GM19240 (cell line): Measurements from ENCODE around the gene S100A1.
"Not testable (repeated sequence)": the region's sequence is repeated elsewhere in the genome, so short reads cannot be mapped to it uniquely, and the experiment has no call there.

Experiments
- DNase-seq: peaks from one replicate; pipeline ENCODE4 v3.0.0; 2011; ENCODE audit warnings: low spot score; ENCODE audit not compliant: insufficient read length

Gene S100A1

DNA sequence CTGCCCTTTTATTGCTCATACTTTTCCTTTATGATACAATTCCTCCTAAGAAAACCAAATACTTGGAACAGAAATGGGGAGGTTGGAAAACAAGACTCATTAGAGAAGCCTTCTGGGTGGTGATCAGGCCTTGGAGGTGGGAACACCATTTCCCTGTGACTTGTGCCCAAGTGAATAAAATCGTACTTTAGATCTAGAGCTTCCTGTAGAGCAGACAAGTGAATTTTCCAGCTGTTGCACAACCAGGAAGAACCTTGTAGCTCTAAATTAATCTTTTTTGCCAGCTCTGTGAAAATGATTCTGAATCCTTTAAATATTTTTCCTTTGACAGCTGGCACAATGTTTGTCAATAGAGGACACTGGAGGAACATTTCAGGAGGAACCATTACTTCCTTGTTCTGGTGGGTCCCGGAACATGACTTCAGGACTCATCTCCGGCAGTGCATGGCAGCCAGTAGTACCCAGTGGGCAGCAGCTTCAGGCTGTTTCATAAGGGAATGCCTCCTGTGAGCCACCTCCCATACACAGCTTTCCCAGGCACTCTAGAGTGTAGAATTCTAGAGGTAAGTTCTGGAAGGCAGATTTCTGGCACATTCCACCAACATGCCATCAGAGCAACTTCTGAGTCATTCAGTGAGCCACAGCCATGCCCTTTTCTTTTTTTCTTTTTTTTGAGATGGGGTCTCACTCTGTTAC, 24.7 kb downstream of the S100A1 start:
- no peak for DNase-seq

DNA sequence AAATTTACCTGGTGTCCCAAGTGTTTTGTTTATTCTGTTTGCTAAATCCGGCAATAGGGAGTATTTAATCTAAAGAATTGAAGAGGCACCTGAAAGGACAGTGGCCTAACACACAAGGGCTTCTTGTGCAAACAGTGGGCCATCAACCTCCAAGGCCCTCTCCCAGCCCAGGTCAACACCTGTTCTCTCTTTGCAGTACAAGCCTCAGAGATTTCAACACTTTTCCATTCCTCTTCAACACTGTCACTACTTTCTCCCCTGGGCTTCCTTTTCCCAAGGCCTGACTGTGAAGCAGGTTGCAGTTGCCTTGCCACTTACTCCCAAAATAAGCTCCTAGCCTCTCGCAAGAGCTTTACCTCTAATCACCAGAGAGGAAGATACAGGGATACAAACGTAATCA, 27.1 kb downstream of the S100A1 start:
- no peak for DNase-seq

DNA sequence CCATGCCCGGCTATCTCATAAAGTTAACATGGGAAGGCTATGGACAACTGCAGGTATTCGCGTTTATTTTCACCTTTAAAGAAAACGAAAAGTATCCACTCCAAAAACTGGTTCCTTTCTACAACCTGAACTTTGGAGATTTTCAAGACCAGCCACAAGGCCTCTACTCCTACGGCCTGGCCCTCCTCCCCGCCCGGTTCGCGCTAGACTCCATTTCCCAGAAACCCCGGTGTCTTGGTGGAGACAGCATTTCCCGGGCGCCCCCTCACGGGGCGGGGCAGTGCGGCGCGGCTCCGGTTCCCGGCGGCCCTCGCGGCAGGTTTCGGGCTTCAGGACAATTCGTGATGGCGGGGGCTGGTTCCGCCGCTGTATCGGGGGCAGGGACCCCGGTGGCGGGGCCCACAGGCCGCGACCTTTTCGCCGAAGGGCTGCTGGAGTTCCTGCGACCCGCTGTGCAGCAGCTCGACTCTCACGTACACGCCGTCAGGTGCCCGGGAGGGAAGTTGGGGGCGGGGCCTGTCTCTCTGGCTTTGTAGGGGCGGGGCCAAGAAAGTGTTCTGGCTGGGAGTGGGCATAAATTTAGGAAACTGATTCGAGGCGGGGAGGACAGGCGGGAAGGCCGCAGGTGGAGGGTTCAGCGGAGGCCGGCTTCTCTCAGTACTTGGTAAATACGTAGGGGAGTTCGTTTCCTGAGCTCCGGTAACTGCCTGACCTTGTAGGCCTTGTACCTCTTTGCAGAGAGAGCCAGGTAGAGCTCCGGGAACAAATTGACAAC, 30.4 kb downstream of the S100A1 start, which contains the start of gene SNAPIN:
TSS of gene SNAPIN (plus strand) at position 304 of the 775 bp plus-strand sequence. CDS start at position 345, 41 bp downstream.
- DNase-seq: peak; percentile 90

DNA sequence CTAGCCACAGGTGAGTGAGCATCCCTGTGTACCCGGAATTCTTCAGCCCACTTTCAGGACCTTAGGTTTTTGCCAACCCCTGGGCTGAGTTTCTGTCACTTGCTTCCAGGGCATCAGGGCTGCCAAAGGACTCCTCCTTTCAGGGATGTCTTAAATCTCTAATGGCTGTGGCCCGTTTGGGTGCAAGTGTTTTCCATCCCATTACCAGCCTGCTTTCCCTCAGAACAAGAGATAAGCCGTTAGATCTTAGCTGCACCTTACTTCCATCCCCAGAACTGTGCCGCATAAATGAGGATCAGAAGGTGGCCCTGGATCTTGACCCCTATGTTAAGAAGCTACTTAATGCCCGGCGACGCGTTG, 30.9 kb downstream of the S100A1 start:
- DNase-seq: no peak

DNA sequence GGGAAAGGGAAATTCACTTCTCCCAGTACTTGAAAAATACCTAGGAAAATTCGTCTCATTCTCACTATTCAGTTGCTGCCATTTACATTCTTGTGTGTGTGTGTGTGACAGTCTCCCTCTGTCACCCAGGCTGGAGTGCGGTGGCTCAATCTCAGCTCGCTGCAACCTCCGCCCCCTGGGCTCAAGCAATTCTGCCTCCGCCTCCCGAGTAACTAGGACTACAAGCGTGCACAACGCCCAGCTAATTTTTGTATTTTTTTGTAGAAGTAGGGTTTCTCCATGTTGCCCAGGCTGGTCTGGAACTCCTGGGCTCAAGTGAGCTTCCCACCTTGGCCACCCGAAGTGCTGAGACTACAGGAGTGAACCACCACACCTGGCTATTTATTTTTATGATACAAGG, 31.4 kb downstream of the S100A1 start:
- no peak for DNase-seq

DNA sequence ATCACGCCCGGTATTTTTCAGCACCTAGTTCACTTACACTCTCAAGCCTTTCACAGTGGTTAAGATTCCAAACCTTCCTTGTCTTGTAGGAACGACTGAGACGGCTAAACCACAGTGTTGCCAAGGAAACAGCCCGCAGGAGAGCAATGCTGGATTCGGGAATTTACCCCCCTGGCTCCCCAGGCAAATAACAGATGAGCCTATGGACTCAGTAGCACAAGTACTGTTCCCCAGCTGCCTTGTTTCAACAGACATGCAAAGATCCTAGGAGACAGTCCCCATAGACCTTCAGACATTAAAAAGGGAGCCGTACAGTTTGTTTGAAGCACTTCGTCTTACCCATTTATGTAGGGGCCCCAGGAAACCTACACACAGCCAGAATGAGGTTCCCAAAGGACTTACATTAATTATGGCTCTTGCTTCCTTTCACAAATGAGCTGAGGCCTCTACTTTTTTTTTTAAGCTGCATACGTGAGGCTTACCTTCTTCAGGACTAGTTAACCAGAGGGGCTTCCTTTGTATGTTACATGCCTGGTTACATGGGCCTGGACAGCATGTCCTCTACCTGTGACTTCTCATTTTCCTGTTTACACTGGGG, 33.0 kb downstream of the S100A1 start:
- no peak for DNase-seq

DNA sequence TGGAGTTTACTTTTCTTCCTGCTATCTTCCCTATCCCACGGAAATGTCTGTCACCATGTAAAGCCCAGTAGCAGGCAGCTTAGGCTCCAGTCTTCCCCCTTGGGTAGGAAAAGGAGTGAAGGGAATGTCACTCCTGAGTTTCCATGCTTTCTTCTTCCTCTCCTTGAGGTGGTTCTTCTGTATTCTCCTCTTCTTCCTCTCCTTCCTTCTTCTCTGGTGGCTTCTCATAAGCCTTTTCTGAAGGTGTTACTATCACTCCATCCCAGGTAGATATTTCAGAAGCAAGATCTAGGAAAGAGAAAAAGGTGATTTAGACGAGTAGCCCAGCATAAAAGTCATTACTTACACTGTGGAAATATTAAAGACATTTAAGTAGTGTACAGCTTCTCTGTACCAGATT, 34.0 kb downstream of the S100A1 start:
- DNase-seq: no peak

DNA sequence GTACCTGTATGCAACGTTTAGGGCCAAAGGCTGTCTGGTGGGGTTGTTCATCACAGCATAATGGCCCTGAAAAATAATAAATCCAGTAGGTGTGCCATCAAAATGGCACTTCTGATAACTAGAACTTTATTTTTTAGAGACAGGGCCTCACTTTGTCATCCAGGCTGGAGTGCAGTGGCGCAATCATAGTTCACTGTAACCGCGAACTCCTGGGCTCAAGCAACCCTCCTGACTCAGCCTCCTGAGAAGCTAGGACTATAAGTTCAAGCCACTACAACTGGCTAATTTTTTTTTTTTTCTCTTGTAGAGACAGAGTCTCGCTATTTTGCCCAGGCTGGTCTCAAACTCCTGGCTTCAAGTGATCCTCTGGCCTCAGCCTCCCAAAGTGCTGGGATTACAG, 35.0 kb downstream of the S100A1 start:
- DNase-seq: no peak

DNA sequence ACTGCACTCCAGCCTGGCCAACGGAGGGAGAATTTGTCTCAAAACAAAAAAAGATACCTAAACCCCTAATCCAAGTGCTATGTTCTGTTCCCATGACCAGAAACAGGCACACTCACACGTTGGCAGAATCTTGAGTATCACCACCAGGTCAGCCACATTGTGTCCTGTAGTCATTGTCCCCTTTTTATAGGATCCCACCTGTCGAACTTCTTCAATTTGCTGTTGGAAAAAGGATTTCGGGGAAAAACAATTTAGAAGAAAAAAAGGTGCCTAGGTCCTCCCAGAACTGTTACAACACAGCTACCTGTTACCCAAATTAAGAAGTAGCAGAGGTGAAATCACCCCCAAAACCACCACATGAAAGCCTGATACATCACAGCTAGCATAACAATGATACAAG, 39.2 kb downstream of the S100A1 start:
- DNase-seq: no peak

DNA sequence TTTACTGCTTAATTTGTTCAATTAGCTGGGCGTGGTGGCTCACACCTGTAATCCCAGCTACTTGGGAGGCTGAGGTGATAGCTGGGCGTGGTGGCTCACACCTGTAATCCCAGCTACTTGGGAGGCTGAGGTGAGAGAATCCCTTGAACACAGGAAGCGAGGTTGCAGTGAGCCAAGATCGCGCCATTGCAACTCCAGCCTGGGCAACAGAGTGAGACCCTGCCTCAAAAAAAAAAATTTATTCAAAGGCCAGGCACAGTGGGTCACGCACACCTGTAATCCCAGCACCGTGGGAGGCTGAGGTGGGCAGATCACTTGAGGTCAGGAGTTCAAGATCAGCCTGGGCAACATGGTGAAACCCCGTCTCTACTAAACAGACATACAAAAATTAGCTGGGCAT, 40.4 kb downstream of the S100A1 start:
- DNase-seq: not testable (repeated sequence)

DNA sequence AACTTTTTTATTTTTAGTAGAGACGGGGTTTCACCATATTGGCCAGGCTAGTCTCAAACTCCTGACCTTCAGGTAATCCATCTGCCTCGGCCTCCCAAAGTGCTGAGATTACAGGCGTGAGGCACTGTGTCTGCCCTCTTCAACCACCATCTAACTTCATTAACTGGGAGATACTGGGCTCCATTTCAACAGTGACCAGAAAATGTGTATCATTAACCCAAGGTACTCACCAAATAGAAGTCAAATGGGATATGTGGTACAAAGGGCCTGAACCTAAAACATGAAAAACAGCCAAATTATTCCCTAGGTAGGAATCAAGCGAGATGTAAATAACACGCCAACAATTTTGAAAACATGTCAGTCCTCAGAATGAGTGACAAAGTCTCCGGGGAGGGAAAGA, 41.4 kb downstream of the S100A1 start:
- no peak for DNase-seq

DNA sequence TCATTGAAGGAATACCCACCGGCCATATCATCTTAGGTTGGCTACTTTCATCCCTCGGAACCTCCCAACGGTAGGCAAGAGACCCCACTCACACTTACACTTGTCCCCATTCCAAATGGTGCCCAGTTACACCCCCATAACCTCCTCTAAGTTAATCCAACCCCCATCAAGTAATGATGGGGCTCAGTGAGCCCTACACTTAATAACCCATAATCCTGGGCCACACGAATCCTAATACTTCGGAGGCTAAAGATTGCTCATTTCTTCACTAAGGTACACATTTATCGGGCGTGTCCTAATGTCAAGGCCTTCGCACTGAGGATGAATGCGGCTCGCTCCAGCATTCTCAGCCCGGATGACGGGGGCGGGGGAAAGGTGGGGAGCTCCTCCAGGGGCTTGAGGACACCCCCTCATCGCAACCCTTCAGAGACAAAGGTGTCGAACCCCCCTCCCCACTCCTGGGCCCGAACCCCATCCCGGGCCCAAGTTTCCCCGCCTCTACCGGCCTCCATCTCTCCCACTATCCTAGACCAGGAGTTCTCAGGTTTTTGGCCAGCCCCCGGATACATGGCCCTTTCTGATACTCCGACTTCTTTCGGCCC, 42.1 kb downstream of the S100A1 start:
- DNase-seq: no peak

DNA sequence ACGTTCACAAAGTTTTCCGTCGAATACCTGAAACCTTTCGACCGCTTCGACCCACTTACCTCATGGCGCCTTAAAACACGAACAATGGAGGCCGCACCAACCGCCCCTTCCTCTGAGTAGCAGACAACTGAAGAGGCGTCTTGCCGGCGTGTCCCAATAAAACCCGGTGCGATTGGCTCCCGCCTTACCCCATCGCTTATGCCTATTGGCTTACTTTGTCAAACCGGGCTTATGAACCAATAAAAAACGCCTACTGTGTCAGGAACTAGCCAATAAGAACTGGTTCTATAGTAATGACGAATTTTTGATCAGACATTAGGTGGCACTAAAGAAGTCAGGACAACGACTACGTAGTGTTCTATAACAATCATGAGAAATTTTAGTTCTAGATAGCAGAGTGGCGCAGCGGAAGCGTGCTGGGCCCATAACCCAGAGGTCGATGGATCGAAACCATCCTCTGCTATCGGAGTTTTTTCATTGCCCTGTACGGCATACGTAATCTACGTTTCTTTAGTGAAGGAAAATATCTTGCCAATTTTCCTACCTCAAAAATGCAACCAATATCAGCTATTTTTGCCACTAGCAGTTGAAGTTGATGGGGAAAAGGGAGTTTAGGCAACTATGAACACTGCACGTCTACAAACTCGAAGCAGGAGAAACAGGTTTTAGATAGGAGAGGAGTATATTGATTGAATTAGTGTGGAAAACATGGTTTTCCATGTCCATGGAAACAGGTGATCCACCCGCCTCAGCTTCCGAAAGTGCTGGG, 42.8 kb downstream of the S100A1 start, which contains the start of gene ILF2:
TSS of gene ILF2 (minus strand) at position 135 of the 769 bp plus-strand sequence. CDS start at position 64, 71 bp downstream.
- peak; percentile 92 for DNase-seq

DNA sequence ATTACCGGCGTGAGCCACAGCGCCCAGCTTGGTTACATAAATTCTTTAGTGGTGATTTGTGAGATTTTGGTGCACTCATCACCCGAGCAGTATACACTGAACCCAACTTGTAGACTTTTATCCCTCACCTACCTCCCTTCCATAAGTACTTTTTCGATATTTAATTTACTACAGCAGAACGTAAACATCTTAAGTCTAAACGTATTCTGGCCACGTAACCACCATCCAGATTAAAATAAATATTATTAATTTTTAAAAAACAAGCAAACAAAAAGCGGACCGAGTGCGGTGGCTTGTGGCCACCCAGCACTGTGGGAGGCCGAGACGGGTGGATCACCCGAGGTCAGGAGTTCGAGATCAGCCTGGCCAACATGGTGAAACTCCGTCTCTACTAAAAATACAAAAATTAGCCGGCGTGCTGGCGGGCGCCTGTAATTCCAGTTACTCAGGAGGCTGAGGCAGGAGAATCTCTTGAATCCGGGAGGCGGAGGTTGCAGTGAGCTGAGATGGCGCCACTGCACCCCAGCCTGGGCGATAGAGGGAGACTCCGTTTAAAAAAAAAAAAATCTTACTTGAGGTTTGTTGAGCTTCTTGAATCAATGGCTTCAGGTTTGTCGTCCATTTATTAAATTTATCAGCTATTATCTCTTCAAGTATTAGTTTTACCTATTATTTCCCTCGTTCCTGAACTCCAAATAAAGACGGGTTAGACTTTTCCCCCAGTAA, 43.6 kb downstream of the S100A1 start:
- DNase-seq: not testable (repeated sequence)

DNA sequence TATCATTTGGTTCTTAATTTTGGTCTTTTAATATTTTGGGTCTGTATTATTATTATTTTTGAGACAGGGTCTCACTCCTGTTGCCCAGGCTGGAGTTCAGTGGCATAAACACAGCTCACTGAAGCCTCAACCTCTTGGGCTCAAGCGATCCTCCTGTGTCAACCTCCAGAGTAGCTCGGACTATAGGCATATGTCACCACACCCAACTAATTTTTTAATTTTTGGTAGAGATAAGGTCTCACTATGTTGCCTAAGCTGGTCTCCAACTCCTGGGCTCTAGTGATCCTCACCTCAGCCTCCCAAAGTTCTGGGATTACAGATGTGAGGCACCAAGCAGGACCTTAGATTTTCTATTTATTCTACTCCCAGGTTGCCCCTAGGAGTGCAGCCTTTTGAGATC, 45.3 kb downstream of the S100A1 start:
- DNase-seq: no peak

DNA sequence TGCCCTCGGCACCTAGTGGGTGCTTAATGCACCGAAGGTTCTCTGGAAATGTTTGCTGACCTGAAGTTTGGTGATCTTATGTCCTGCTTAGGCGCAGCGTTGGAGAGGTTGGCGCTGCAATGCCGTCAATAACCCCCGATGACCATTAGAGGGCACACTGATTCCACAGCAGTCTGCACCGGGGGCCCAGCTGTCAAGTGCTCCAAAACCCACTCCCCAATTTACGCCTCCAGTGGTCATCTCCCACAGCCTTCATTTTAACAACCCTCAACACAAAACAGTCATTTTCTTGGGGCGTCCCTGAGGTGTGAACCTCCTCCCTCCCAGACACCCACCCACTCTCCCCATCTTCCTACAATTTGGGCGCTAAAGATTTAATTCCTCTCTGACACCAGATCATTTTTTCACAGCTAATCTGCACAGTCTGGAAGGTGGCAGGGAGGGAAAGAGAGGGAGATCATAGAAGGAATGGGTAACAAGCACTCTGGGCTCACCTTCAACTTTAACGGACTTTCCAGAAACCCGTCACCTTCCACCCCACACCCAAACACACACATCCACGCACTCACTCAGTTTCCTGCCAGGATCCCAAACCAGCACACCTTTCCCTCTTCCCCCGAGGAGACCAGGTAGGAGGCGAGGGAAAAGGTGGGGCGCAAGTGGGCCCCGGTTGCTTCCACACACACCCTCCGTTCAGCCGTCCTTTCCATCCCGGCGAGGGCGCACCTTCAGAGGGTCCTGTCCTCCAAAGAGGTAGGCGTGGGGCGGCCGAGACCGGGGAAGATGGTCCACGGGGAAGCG, 49.7 kb downstream of the S100A1 start:
- DNase-seq: no peak

DNA sequence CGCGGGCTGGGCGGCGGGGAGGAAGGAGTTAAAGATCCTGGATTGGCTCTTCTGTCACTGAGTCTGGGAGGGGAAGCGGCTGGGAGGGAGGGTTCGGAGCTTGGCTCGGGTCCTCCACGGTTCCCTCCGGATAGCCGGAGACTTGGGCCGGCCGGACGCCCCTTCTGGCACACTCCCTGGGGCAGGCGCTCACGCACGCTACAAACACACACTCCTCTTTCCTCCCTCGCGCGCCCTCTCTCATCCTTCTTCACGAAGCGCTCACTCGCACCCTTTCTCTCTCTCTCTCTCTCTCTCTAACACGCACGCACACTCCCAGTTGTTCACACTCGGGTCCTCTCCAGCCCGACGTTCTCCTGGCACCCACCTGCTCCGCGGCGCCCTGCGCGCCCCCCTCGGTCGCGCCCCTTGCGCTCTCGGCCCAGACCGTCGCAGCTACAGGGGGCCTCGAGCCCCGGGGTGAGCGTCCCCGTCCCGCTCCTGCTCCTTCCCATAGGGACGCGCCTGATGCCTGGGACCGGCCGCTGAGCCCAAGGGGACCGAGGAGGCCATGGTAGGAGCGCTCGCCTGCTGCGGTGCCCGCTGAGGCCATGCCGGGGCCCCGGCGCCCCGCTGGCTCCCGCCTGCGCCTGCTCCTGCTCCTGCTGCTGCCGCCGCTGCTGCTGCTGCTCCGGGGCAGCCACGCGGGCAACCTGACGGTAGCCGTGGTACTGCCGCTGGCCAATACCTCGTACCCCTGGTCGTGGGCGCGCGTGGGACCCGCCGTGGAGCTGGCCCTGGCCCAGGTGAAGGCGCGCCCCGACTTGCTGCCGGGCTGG, 50.5 kb downstream of the S100A1 start, which contains the start of gene NPR1:
TSS of gene NPR1 (plus strand) at position 170 of the 818 bp plus-strand sequence. CDS start at position 591, 421 bp downstream.
- DNase-seq: no peak

DNA sequence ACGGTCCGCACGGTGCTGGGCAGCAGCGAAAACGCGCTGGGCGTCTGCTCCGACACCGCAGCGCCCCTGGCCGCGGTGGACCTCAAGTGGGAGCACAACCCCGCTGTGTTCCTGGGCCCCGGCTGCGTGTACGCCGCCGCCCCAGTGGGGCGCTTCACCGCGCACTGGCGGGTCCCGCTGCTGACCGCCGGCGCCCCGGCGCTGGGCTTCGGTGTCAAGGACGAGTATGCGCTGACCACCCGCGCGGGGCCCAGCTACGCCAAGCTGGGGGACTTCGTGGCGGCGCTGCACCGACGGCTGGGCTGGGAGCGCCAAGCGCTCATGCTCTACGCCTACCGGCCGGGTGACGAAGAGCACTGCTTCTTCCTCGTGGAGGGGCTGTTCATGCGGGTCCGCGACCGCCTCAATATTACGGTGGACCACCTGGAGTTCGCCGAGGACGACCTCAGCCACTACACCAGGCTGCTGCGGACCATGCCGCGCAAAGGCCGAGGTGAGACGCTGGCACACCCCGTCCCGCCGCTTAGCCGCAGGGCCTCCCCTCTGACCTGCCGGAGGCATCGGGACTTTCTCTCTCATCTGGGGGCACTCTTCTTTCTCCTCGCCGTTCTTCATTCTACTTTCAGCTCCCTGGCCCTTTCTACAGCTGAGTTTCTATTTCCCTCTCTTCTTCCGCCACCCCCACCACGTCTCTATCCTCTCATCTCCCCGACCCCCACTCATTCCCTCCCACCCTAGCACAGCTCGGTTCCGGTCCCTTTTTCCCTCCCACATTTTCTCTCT, 51.3 kb downstream of the S100A1 start:
- DNase-seq: no peak
